AG09309 (cell line): Measurements from ENCODE around the gene ZNF718.
"Not testable (repeated sequence)": the region's sequence is repeated elsewhere in the genome, so short reads cannot be mapped to it uniquely, and the experiment has no call there.

Source experiments
- DNase-seq: peaks from one replicate; pipeline ENCODE4 v3.0.0-alpha.2; 2010; ENCODE audit warnings: low read depth
- H3K4me3 ChIP-seq: 2 replicates; pipeline ENCODE4 v1.5.1; 2011; ENCODE audit warnings: mild to moderate bottlenecking, low read depth, low read length, moderate library complexity; ENCODE audit not compliant: control insufficient read depth
- CTCF ChIP-seq: IDR thresholded peaks from 2 replicates; pipeline ENCODE4 v1.5.1; 2011; ENCODE audit warnings: mild to moderate bottlenecking, low read depth, low read length, inconsistent platforms; ENCODE audit not compliant: insufficient read depth, control insufficient read depth; ENCODE audit errors: missing control alignments

The ZNF718 gene

GRCh38 chr4:188091-188490 is 63.8 kb downstream of the ZNF718 start:
- no peak for TF ChIP-seq CTCF
- no peak overlapping the region for H3K4me3 ChIP-seq
- DNase-seq: no peak

- not testable (repeated sequence) for DNase-seq
Observed at GRCh38 chr4:195159-195558, 70.9 kb downstream of the ZNF718 start.

GRCh38 chr4:200936-201335 is 76.6 kb downstream of the ZNF718 start:
- no peak overlapping the region for H3K4me3 ChIP-seq
- no peak for TF ChIP-seq CTCF
- no peak for DNase-seq

More at GRCh38 chr4:195159-195558, 70.9 kb downstream of the ZNF718 start:
- H3K4me3 ChIP-seq: not testable (repeated sequence)

- DNase-seq, H3K4me3 ChIP-seq: not testable (repeated sequence)
Observed at GRCh38 chr4:202822-203221, 78.5 kb downstream of the ZNF718 start.

GRCh38 chr4:205097-205756 is 80.9 kb downstream of the ZNF718 start:
- no peak for TF ChIP-seq CTCF
- DNase-seq: no peak
- H3K4me3 ChIP-seq: no peak overlapping the region

- no peak overlapping the region for H3K4me3 ChIP-seq
- no peak for DNase-seq
- TF ChIP-seq CTCF: no peak
Observed at GRCh38 chr4:206054-206453, 81.8 kb downstream of the ZNF718 start.

- H3K4me3 ChIP-seq: not testable (repeated sequence)
Observed at GRCh38 chr4:208416-209096, 84.3 kb downstream of the ZNF718 start.

GRCh38 chr4:211033-211511 is 86.8 kb downstream of the ZNF718 start:
- no peak for TF ChIP-seq CTCF
- DNase-seq: no peak
- H3K4me3 ChIP-seq: no peak overlapping the region

More at GRCh38 chr4:208416-209096, 84.3 kb downstream of the ZNF718 start:
- not testable (repeated sequence) for DNase-seq
